Pons (tissue), 1 donor: Measurements from ENCODE around the gene FIBP.
"Not testable (repeated sequence)": the region's sequence is repeated elsewhere in the genome, so short reads cannot be mapped to it uniquely, and the experiment has no call there.

Experiments
- DNase-seq: peaks from one replicate; pipeline ENCODE4 v3.0.0-alpha.2; 2016; ENCODE audit warnings: low spot score

FIBP gene

GRCh38 chr11:65859095-65859811 is 29.0 kb downstream of the FIBP start:
- peak; percentile 98 for DNase-seq

GRCh38 chr11:65858681-65859087 is 29.6 kb downstream of the FIBP start:
- peak; percentile 84 for DNase-seq

- DNase-seq: peak; percentile 95
Measured at GRCh38 chr11:65857853-65858680, 30.2 kb downstream of the FIBP start, which contains the start of gene CFL1. CFL1 (minus strand) TSS chr11:65858180; CDS start chr11:65858099, 81 bp downstream.

- no peak for DNase-seq
Measured at GRCh38 chr11:65857500-65857852, 30.8 kb downstream of the FIBP start.

- DNase-seq: peak; percentile 75
Measured at GRCh38 chr11:65856689-65857499, 31.4 kb downstream of the FIBP start.

- no peak for DNase-seq
Measured at GRCh38 chr11:65855927-65856363, 32.3 kb downstream of the FIBP start.

GRCh38 chr11:65854852-65855837 is 33.1 kb downstream of the FIBP start:
- DNase-seq: no peak

GRCh38 chr11:65854161-65854592 is 34.1 kb downstream of the FIBP start:
- DNase-seq: no peak

GRCh38 chr11:65853246-65853979 is 34.9 kb downstream of the FIBP start:
- no peak for DNase-seq

GRCh38 chr11:65852508-65853245 is 35.6 kb downstream of the FIBP start:
- no peak for DNase-seq

GRCh38 chr11:65851811-65852507 is 36.3 kb downstream of the FIBP start:
- DNase-seq: no peak

GRCh38 chr11:65851083-65851579 is 37.1 kb downstream of the FIBP start:
- DNase-seq: no peak

- DNase-seq: no peak
Measured at GRCh38 chr11:65850217-65851082, 37.8 kb downstream of the FIBP start.

- no peak for DNase-seq
Measured at GRCh38 chr11:65849771-65850216, 38.5 kb downstream of the FIBP start.

GRCh38 chr11:65849366-65849765 is 38.9 kb downstream of the FIBP start:
- DNase-seq: no peak

GRCh38 chr11:65848693-65849092 is 39.6 kb downstream of the FIBP start:
- not testable (repeated sequence) for DNase-seq

GRCh38 chr11:65847746-65848145 is 40.5 kb downstream of the FIBP start:
- no peak for DNase-seq
